ENCODE measurements around the gene RASAL2. TPM values are rescaled to one million over a fixed set of nuclear protein-coding genes. Genes with fewer than 3 reads are reported as not detected.

The RASAL2 gene
- total RNA-seq, 1 donor from 2014 or later: 44.2 TPM

- no peak overlapping the region for H3K4me3 ChIP-seq (ENCODE audit: insufficient read depth, low read depth, low read length)
- H3K27ac ChIP-seq (ENCODE audit: low read depth, low read length): peak overlapping the region; percentile 0
- TF ChIP-seq CTCF (IDR thresholded peaks at IDR 0.05; ENCODE audit: insufficient read depth, low read depth, low read length): no peak
- TF ChIP-seq EZH2 (IDR thresholded peaks at IDR 0.05; ENCODE audit: insufficient read depth, low read length): no peak
- H2AFZ ChIP-seq (ENCODE audit: low read depth, low read length): no peak overlapping the region
- no peak for DNase-seq (ENCODE audit: low read depth)
- Mint-ChIP-seq H3K36me3 (ENCODE audit: low read depth, unreplicated experiment) (peaks cover 3% of the 10 kb centered on the region), H3K27me3 (ENCODE audit: low read depth, unreplicated experiment) (no peaks in the 10 kb centered on the region), H3K4me1 (ENCODE audit: low read depth, unreplicated experiment) (peaks cover 70% of the 10 kb centered on the region), H3K27ac (ENCODE audit: unreplicated experiment) (peak overlapping the region; percentile 72), H3K4me3 (ENCODE audit: unreplicated experiment) (no peak overlapping the region), H3K9me3 (ENCODE audit: unreplicated experiment) (no peaks in the 10 kb centered on the region)
- peaks cover 38% of the 10 kb centered on the region for H3K79me2 ChIP-seq (ENCODE audit: insufficient read depth, low read length)
- H3K4me2 ChIP-seq (ENCODE audit: low read length): peak overlapping the region; percentile 21
- H3K9ac ChIP-seq (ENCODE audit: low read length): no peak overlapping the region
- no peaks in the 10 kb centered on the region for H3K9me3 ChIP-seq (ENCODE audit: insufficient read depth, low read depth, low read length)
- peaks cover 29% of the 10 kb centered on the region for H3K4me1 ChIP-seq (ENCODE audit: insufficient read depth, low read length)
- no peaks in the 10 kb centered on the region for H3K36me3 ChIP-seq (ENCODE audit: insufficient read depth, low read length)
- H4K20me1 ChIP-seq (ENCODE audit: insufficient read depth, low read length): no peaks in the 10 kb centered on the region
- peak; percentile 41 for FAIRE-seq
- H3K27me3 ChIP-seq (ENCODE audit: insufficient read depth, low read length): no peaks in the 10 kb centered on the region
Observed at GRCh38 chr1:178275553-178275952, 181.6 kb downstream of the RASAL2 start.

- DNase-seq (ENCODE audit: low read depth): peak; percentile 23
- no peak overlapping the region for H3K4me3 ChIP-seq (ENCODE audit: insufficient read depth, low read depth, low read length)
- no peak overlapping the region for H3K27ac ChIP-seq (ENCODE audit: low read depth, low read length)
- Mint-ChIP-seq H3K4me1 (ENCODE audit: low read depth, unreplicated experiment) (peaks cover 70% of the 10 kb centered on the region), H3K27me3 (ENCODE audit: low read depth, unreplicated experiment) (no peaks in the 10 kb centered on the region), H3K4me3 (ENCODE audit: unreplicated experiment) (no peak overlapping the region), H3K36me3 (ENCODE audit: low read depth, unreplicated experiment) (peaks cover 3% of the 10 kb centered on the region), H3K27ac (ENCODE audit: unreplicated experiment) (peak overlapping the region; percentile 82), H3K9me3 (ENCODE audit: unreplicated experiment) (no peaks in the 10 kb centered on the region)
- no peak overlapping the region for H3K4me2 ChIP-seq (ENCODE audit: low read length)
- H3K27me3 ChIP-seq (ENCODE audit: insufficient read depth, low read length): no peaks in the 10 kb centered on the region
- TF ChIP-seq CTCF (IDR thresholded peaks at IDR 0.05; ENCODE audit: insufficient read depth, low read depth, low read length) (no peak), EZH2 (IDR thresholded peaks at IDR 0.05; ENCODE audit: insufficient read depth, low read length) (no peak)
- no peak overlapping the region for H2AFZ ChIP-seq (ENCODE audit: low read depth, low read length)
- peaks cover 27% of the 10 kb centered on the region for H3K79me2 ChIP-seq (ENCODE audit: insufficient read depth, low read length)
- H3K36me3 ChIP-seq (ENCODE audit: insufficient read depth, low read length): no peaks in the 10 kb centered on the region
- H3K9me3 ChIP-seq (ENCODE audit: insufficient read depth, low read depth, low read length): no peaks in the 10 kb centered on the region
- H4K20me1 ChIP-seq (ENCODE audit: insufficient read depth, low read length): no peaks in the 10 kb centered on the region
- no peak overlapping the region for H3K9ac ChIP-seq (ENCODE audit: low read length)
- peaks cover 21% of the 10 kb centered on the region for H3K4me1 ChIP-seq (ENCODE audit: insufficient read depth, low read length)
- FAIRE-seq: no peak
Observed at GRCh38 chr1:178277793-178278530, 184.1 kb downstream of the RASAL2 start.
